Panc1 (cell line): ENCODE data around the gene EIF2B1.

Experiments used
- CTCF ChIP-seq: fragments of 450-650 bp; IDR thresholded peaks from 2 replicates; pipeline ENCODE4 v1.5.1; 2017; ENCODE audit warnings: mild to moderate bottlenecking
- POLR2AphosphoS5 ChIP-seq: IDR thresholded peaks from 2 replicates; pipeline ENCODE4 v1.6.1; 2012; ENCODE audit warnings: mild to moderate bottlenecking, low read depth, low read length, moderate library complexity
- REST ChIP-seq, 2 experiments: IDR thresholded peaks; 2 replicates each; pipeline ENCODE4 v1.6.1; 2011 to 2012; ENCODE audit warnings: low read depth in 2 of 2, control low read depth in 1 of 2, low read length in 1 of 2, mild to moderate bottlenecking in 1 of 2, moderate library complexity in 1 of 2; ENCODE audit not compliant: insufficient read depth in 1 of 2
- SIN3A ChIP-seq: IDR thresholded peaks from 2 replicates; pipeline ENCODE4 v1.6.1; 2012; ENCODE audit warnings: low read depth, mild to moderate bottlenecking, low read length, moderate library complexity, borderline replicate concordance; ENCODE audit not compliant: insufficient read depth
- TCF7L2 ChIP-seq: IDR thresholded peaks from 2 replicates; pipeline ENCODE4 v1.6.1; 2011; ENCODE audit warnings: mild to moderate bottlenecking, low read depth, low read length, inconsistent platforms

- TF ChIP-seq POLR2AphosphoS5 (peak; percentile 95), TCF7L2 (no peak), CTCF (no peak; the same call in 1 of the 2 replicates), REST (IDR thresholded peaks at IDR 0.05; ENCODE audit: insufficient read depth in 1 of 2, low read depth in 2 of 2, low read length in 1 of 2) (peak in 1 of 2 experiments; percentile 60; a peak in 1 of 4 replicates), SIN3A (peak; percentile 94)
Measured at GRCh38 chr12:123601602-123602489, 31.6 kb downstream of the EIF2B1 start, which contains the start of gene DDX55.
